ENCODE data around the gene PHC2. TPM values are rescaled to one million over a fixed set of nuclear protein-coding genes. Genes with fewer than 3 reads are reported as not detected.
"Not testable (repeated sequence)": the region's sequence is repeated elsewhere in the genome, so short reads cannot be mapped to it uniquely, and the experiment has no call there.

Gene PHC2
- total RNA-seq, 1 donor from 2014 or later = 107 TPM

DNA sequence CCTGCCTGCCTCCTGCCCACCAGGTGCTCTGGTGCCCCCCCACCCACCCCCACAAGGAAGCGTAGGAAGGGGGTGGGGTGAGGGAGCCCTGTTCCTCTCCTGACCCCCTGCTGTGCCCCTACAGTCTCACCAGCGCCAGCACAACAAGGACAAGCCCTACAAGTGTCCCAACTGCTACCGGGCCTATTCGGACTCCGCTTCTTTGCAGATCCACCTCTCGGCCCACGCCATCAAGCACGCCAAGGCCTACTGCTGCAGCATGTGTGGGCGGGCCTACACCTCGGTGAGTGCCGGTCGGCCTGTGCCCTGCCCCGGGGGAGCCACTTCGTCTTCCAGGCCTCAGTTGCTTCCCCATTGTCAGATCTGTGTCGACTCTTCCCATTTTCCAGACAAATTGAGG is 135.9 kb downstream of the PHC2 start:
- DNase-seq (ENCODE audit: low spot score) = no peak

GRCh38 chr1:33294071-33295010 is 136.6 kb downstream of the PHC2 start:
- no peak for DNase-seq (ENCODE audit: low spot score)

DNA sequence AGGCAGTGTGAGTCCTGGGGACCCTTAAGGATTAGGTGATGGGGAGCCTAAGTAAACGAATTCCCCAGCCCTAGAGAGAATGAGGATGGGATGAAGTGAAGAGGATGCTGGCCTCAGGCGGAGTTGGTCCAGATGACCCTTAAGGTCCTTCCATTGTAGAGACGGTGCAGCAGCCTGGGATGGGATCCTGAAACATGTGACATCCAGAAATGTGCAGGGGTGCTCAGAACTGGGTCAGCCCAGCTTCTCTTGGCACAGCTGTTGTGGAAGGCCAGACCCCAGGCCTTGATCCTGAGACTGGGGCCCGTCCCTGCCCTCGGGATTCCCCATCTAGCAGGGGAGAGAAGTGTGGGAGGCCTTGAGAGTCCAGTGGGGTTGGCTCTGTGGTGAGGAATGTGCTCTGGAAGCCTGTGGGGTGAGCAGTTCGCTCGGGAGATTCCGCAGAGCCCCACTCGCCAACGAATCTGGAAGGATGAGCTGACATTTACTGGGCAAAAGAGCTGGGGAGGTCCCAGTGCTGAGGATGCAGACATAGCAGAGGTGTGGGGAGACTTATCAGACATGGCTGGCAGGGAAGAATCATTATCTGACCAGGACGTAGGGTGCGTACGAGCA is 138.1 kb downstream of the PHC2 start:
- DNase-seq (ENCODE audit: low spot score) = no peak

GRCh38 chr1:33290615-33291014 is 140.3 kb downstream of the PHC2 start:
- not testable (repeated sequence) for DNase-seq (ENCODE audit: low spot score)

- DNase-seq (ENCODE audit: low spot score) = no peak
These were observed 141.1 kb downstream of the PHC2 start for GRCh38 chr1:33289858-33290154.

GRCh38 chr1:33288976-33289857 is 141.7 kb downstream of the PHC2 start:
- no peak for DNase-seq (ENCODE audit: low spot score)

- no peak for DNase-seq (ENCODE audit: low spot score)
These were observed 143.6 kb downstream of the PHC2 start for GRCh38 chr1:33287317-33287716.

GRCh38 chr1:33286451-33287185 is 144.3 kb downstream of the PHC2 start:
- no peak for DNase-seq (ENCODE audit: low spot score)

- DNase-seq (ENCODE audit: low spot score) = no peak
These were observed 146.8 kb downstream of the PHC2 start for GRCh38 chr1:33284049-33284448.

- no peak for DNase-seq (ENCODE audit: low spot score)
These were observed 148.1 kb downstream of the PHC2 start for GRCh38 chr1:33282791-33283190.

DNA sequence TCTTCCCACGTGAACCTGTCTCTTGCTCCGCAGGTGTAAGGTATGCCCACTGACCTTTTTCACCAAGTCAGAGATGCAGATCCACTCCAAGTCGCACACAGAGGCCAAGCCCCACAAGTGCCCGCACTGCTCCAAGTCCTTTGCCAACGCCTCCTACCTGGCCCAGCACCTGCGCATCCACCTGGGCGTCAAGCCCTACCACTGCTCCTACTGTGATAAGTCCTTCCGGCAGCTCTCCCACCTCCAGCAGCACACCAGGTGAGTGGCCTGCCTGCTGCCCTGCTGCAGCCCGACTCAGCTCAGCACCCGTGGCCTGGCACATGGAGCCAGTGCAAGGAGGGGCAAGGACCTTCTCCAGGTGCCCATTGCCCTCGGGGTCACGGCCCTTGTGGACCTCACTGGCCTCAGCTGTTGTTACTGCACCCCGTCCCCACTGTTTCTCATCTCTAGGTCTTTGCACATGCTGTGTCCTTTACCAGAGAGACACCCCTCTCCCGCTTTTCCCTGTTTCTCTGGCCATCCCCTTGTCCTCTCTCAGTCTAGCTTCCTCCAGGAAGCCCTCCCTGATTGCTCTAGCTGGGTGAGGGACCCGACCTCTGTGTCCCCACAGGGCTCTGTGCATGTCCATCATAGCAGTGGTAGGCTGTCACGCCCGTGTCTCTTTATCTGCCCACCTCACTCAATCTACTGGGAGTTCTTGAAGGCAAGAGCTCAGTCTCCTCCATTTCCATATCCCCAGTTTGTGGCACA is 149.2 kb downstream of the PHC2 start:
- DNase-seq (ENCODE audit: low spot score) = no peak

GRCh38 chr1:33280091-33280661 is 150.7 kb downstream of the PHC2 start:
- no peak for DNase-seq (ENCODE audit: low spot score)

- no peak for DNase-seq (ENCODE audit: low spot score)
These were observed 153.3 kb downstream of the PHC2 start for GRCh38 chr1:33277488-33278084.

GRCh38 chr1:33276573-33277298 is 154.2 kb downstream of the PHC2 start:
- no peak for DNase-seq (ENCODE audit: low spot score)

DNA sequence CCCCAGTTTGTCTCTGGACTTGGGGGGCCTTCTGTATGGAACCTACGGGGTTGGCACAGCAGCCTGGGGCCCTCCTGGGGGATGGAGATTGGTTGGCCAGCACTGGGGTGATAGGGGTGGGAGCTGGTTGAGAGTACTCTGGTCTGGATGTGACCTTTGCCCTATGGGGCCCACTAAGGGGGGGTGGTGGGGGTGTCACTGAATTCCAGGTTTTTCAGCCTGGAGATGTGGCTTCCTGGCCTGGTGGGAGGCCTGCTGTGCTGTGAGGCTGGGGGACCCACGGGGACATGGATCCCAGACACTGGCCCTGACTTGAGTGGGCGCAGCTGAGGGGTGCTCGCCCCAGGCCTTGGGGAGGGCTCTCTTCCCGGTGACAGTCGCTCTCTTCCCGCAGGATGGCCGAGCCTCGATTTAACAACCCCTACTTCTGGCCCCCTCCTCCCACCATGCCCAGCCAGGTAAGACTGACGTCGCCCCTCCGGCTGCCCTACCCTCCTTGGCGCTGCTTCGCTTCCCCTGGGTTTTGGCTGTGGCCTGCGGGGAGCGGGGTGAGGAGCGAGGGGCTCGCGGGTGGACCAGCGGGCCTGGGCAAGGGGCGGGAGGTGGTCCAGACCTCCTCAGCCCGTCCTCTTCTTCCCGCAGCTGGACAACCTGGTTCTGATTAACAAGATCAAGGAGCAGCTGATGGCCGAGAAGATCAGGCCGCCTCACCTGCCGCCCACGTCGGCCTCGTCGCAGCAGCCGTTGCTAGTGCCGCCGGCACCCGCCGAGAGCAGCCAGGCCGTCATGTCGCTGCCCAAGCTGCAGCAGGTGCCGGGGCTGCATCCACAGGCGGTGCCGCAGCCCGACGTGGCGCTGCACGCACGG is 155.0 kb downstream of the PHC2 start:
- no peak for DNase-seq (ENCODE audit: low spot score)

GRCh38 chr1:33275195-33275594 is 155.7 kb downstream of the PHC2 start:
- no peak for DNase-seq (ENCODE audit: low spot score)

GRCh38 chr1:33274446-33274845 is 156.4 kb downstream of the PHC2 start:
- DNase-seq (ENCODE audit: low spot score) = no peak

- DNase-seq (ENCODE audit: low spot score) = no peak
These were observed 156.9 kb downstream of the PHC2 start for GRCh38 chr1:33273961-33274371.

Data from ureter (tissue), 1 donor.